GM12872 (cell line): ENCODE results near the gene MFSD2A.

Source experiments
- TF ChIP-seq, protein P1 (sequence below): IDR thresholded peaks from 3 replicates; pipeline ENCODE4 v1.5.1; 2011; ENCODE audit warnings: low read depth, mild to moderate bottlenecking, low read length, moderate library complexity; ENCODE audit not compliant: insufficient read depth

The MFSD2A gene

DNA sequence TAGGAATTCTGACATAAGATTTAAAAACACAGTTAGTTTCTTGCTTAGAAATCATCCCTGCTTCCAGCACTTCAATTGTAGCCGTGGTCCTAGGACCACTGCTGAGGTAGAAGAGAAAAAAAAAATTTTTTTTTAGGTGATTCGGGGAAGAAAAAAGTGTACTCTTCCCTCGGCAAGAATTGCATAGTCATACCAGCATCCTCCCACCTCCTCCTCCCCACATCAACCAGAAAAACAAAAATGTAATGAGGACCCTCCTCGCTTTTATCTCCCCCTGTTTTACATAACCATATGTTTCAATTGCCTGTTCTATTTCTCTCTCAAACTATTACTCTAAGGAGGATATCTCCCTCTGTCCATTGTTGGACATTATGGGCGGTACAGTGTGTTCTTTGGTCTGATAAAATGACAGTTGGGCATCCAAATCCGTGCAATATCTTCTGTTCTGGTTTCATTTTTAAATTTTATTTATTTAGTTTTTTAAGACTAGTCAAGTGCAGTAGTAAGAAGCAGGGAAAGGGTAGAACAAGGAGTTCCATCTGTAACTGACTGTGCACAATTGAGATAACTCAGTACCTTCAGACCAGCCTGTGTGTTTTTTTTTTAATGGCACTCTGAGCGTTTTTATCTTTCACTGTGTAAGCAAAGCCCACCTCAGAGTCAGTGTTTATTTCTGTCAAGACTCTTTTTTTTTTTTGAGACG lies 10.4 kb upstream of the MFSD2A start:
- TF ChIP-seq, protein P1, sequence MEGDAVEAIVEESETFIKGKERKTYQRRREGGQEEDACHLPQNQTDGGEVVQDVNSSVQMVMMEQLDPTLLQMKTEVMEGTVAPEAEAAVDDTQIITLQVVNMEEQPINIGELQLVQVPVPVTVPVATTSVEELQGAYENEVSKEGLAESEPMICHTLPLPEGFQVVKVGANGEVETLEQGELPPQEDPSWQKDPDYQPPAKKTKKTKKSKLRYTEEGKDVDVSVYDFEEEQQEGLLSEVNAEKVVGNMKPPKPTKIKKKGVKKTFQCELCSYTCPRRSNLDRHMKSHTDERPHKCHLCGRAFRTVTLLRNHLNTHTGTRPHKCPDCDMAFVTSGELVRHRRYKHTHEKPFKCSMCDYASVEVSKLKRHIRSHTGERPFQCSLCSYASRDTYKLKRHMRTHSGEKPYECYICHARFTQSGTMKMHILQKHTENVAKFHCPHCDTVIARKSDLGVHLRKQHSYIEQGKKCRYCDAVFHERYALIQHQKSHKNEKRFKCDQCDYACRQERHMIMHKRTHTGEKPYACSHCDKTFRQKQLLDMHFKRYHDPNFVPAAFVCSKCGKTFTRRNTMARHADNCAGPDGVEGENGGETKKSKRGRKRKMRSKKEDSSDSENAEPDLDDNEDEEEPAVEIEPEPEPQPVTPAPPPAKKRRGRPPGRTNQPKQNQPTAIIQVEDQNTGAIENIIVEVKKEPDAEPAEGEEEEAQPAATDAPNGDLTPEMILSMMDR: no peak

DNA sequence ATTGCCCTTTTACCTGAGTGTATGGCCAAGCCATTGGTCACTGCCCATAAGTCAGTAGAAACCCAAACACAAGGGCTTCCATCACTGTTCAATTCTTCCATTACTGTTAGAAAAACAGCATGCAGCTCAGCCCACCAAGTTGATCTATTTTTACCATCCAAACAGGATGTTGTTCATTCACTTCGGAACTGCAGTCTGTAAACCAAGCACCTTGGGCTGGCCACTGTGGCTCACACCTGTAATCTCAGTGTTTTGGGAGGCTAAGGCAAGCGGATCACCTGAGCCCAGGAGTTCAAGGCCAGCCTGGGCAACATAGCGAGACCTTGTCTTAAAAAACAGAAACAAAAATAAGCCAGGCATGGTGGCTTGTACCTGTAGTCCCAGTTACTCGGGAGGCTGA lies 8.7 kb upstream of the MFSD2A start:
- TF ChIP-seq, protein P1: no peak

DNA sequence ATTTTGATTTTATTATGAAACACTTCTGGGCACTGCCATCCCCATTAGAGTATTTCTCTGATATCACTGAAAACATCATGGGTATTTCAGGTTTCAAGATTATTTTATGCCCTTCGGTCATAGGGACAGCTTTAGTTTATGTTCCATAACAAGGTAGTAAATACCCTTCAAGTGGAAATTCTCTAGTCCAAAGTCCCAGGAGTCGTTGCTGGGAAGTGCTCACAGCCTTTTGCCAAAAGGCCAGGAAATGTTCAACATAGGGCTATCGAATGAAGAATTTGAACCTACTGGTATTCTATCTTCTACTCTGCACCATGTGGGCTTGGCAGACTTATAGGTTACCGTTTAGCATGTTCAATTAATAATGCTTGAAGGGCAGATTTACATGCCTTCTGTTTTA lies 7.7 kb upstream of the MFSD2A start:
- TF ChIP-seq, protein P1: no peak

DNA sequence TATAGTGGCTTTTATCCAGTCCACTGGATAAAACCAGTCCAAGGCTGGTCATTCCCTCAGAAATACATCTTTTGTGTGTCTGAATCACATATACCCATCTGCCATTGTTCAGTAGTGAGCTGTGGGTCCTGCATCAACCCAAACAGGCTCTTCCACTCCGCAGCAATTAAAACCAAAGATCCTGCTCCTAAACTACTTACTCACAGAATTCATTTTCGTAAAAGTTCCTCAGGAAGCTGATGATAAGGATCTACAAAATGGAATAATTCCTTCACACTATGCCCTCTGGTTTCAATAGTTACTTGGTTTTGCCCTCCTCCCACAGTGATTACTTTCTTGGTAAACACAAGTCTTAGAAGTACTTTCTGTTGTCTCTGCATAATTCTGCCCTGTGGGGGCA lies 5.1 kb upstream of the MFSD2A start:
- TF ChIP-seq, protein P1: no peak

DNA sequence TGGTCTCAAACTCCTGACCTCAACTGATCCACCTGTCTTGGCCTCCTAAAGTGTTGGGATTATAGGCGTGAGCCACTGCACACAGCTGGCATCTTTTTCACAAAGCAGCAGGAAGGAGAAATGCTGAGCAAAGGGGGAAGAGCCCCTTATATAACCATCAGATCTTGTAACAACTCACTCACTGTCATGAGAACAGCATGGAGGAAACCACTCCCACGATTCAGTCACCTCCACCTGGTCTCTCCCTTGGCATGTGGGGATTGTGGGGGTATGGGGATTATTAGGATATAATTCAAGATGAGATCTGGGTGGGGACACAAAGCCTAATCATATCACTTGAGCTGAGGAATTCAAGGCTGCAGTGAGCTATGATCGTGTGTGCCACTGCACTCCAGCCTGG lies 3.0 kb upstream of the MFSD2A start:
- TF ChIP-seq, protein P1: no peak

DNA sequence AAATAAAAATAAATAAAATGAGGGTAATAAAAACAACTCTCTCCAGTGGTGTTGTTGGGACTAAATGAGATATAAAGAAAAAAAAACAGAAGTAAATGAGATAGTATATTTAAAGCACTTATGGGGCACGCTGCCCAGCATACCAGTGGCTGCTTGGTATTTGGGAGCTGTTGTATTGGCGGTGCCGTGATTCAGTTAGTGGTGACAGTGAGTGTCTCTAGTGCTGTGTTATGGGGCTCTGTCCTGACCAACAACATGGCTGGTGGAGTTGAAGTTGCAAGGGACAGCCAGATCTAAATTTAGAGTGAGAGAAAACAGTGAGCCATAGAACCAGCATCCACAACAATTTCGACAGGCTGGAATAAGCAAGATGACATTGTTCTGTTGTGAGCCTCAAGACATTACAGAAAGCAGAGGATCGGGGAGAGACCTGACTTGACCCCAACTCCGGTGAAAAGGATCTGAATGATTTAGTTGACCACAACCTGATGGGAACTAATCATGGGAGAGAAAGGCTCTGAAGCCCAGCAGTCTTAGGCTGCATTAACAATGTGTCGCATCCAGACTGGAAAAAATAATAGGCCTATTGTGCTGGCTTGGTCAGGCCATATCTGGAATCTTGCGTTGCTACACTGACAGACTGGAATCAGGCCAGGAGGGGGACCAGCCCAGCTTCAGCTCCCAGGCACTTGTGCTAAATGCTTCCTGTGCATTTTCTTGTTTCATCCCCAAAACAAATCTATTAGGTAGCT lies 2.4 kb upstream of the MFSD2A start:
- TF ChIP-seq, protein P1: no peak

DNA sequence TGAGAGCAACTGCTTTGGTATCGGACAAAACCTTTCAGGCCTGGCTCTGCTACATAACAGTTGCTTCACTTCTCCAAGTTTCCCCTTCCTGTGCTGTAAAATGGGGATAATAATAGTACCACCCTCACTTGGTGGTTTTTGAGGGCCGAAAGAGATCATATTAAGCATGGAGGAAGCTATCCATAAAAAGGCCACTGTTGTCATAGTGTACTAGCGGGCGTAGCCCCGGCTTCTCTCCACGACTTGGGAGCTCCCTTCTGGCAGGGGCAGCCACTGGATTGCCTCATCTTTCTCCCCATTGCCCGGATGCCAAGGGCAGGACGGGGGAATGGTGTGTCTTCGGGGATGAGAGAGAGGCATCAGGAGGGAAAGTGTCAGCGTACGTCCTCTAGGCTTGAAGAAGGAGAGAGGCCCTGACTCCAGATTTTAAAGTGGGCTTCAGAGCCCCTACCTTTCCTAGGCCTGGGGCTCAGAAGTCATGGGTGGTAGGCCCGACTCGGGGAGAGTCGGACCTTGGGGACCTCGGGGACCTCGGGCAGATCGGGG lies 548 bp upstream of the MFSD2A start:
- TF ChIP-seq, protein P1: no peak
